Stomach (tissue), 9 donors: ENCODE results near the gene FNBP1L. TPM values are rescaled to one million over a fixed set of nuclear protein-coding genes. Genes with fewer than 3 reads are reported as not detected.

Experiments
- DNase-seq, 2 donors: peaks; one replicate each; pipeline versions ENCODE4 v3.0.0 to v3.0.0-alpha.2; 2013 to 2019
- H3K27ac ChIP-seq, 5 donors: fragments of 200-600 bp in 4 of 5; sonication (generic) in 4 of 5; one replicate each; pipeline ENCODE4 v1.5.1; 2013 to 2019; ENCODE audit warnings: mild to moderate bottlenecking in 1 of 5, moderate library complexity in 1 of 5
- H3K27me3 ChIP-seq, 3 donors: fragments of 200-600 bp; sonication (generic); one replicate each; pipeline ENCODE4 v1.5.1; 2017 to 2019; ENCODE audit warnings: mixed run types in 1 of 3
- H3K36me3 ChIP-seq, 4 donors: fragments of 200-600 bp; sonication (generic); 1 replicate in 3 of 4; 2 replicates in 1 of 4; pipeline ENCODE4 v1.5.1; 2016 to 2019
- H3K4me1 ChIP-seq, 4 donors: fragments of 200-600 bp; sonication (generic); one replicate each; pipeline ENCODE4 v1.5.1; 2016 to 2019
- H3K4me3 ChIP-seq, 4 donors: fragments of 200-600 bp; sonication (generic) in 3 of 4; one replicate each; pipeline ENCODE4 v1.5.1; 2016 to 2019; ENCODE audit warnings: mild to moderate bottlenecking in 1 of 4
- H3K9me3 ChIP-seq, 4 donors: fragments of 200-600 bp; sonication (generic); one replicate each; pipeline ENCODE4 v1.5.1; 2016 to 2019
- EP300 ChIP-seq: sonication (generic); formaldehyde crosslinking; IDR thresholded peaks from one replicate; pipeline ENCODE4 v1.6.1; 2017; ENCODE audit warnings: antibody characterized with exemption
- POLR2A ChIP-seq, 4 donors: fragments of 450-650 bp; IDR thresholded peaks; one replicate each; pipeline ENCODE4 v1.6.1; 2016; ENCODE audit warnings: antibody characterized with exemption in 4 of 4, control low read depth in 2 of 4, mild to moderate bottlenecking in 1 of 4, moderate library complexity in 1 of 4
- POLR2AphosphoS5 ChIP-seq, 3 donors: sonication (generic); formaldehyde crosslinking; IDR thresholded peaks; one replicate each; pipeline ENCODE4 v1.6.1; 2016; ENCODE audit warnings: antibody characterized with exemption in 3 of 3
- WGBS, 5 donors: extraction: QIAGEN DNeasy Blood & Tissue Kit in 3 of 5; methylation state at CpG; one replicate each; pipeline versions ENCODE4 v1.1.5 to v1.1.7; 2013 to 2018; 5-methylcytosine and 5-hydroxymethylcytosine counted together
- intact Hi-C: fragments of 100-400 bp; cut with DNase I; formaldehyde crosslinking; loops from one replicate; pipeline ENCODE4 v1.15.1; 2023; ENCODE audit warnings: low total_unique reads
- polyA plus RNA-seq, 3 donors: library from polyadenylated mRNA; stranded (reverse); fragments of 200-250 nt; gene quantifications; one replicate each; pipeline ENCODE4 v1.2.3, GENCODE V29; 2013
- total RNA-seq, 5 donors: library from RNA; depleted of rRNA; stranded (reverse); fragments of >200 nt; gene quantifications; one replicate each; pipeline versions ENCODE4 v1.1.0 to v1.2.3, GENCODE V29; 2014 to 2016
- TF ChIP-seq, protein P1 (sequence below), 7 experiments: fragments of 450-650 bp in 4 of 7; fragments of 200-600 bp in 3 of 7; sonication (generic) in 3 of 7; IDR thresholded peaks; one replicate each; pipeline ENCODE4 v1.5.1; 2016 to 2019; ENCODE audit warnings: antibody characterized with exemption in 7 of 7, control low read depth in 2 of 7, mild to moderate bottlenecking in 1 of 7
- donor health status: healthy with polysubstance abuse.
- donor health status: Bipolar disorder and iron deficiency.
- donor health status: healthy.

The FNBP1L gene
- total and polyA plus RNA-seq, 8 donors, result 9.2 to 74.0 (median 29.2) TPM

- no peak for DNase-seq
- peaks cover 0 to 12% (median 4%) of the 10 kb centered on the region in 4 donors for H3K4me1 ChIP-seq
- no peaks in the 10 kb centered on the region for H3K36me3 ChIP-seq
- TF ChIP-seq POLR2A (IDR thresholded peaks at IDR 0.05), result no peak
- TF ChIP-seq, protein P1, sequence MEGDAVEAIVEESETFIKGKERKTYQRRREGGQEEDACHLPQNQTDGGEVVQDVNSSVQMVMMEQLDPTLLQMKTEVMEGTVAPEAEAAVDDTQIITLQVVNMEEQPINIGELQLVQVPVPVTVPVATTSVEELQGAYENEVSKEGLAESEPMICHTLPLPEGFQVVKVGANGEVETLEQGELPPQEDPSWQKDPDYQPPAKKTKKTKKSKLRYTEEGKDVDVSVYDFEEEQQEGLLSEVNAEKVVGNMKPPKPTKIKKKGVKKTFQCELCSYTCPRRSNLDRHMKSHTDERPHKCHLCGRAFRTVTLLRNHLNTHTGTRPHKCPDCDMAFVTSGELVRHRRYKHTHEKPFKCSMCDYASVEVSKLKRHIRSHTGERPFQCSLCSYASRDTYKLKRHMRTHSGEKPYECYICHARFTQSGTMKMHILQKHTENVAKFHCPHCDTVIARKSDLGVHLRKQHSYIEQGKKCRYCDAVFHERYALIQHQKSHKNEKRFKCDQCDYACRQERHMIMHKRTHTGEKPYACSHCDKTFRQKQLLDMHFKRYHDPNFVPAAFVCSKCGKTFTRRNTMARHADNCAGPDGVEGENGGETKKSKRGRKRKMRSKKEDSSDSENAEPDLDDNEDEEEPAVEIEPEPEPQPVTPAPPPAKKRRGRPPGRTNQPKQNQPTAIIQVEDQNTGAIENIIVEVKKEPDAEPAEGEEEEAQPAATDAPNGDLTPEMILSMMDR (IDR thresholded peaks at IDR 0.05), result no peak
- TF ChIP-seq POLR2AphosphoS5 (IDR thresholded peaks at IDR 0.05), result no peak
- no peak for TF ChIP-seq EP300
- H3K9me3 ChIP-seq, result no peaks in the 10 kb centered on the region
- no peaks in the 10 kb centered on the region for H3K27me3 ChIP-seq
- no peak overlapping the region for H3K4me3 ChIP-seq
- peak overlapping the region in 1 of 5 donors; percentile 52 for H3K27ac ChIP-seq
- intact Hi-C loops, result no loop called here
Observed at GRCh38 chr1:93490357-93490756, 42.4 kb downstream of the FNBP1L start.

DNA sequence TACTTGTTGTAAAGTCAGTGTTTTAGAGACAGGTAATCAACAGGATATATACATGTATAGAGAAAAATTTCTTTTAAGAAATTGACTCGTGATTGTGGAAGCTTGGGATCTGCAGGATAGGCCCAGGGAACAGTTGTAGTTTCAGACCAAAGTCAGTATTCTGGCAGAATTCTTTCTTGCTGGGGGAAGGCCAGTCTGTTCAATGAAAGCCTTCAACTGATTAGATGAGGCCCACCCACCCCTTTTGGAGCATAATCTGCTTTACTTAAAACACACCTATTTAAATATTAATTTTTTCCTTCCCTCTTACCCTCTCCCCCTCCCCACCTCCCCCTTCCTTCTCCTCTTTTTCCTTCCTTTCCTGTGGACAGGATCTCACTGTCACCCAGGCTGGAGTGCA lies 48.0 kb downstream of the FNBP1L start:
- H3K4me1 ChIP-seq, result no peaks in the 10 kb centered on the region
- no peaks in the 10 kb centered on the region for H3K27me3 ChIP-seq
- 81 to 93% (median 87%) methylated on average over 1 of the region's 1 CpG for WGBS, 5 donors
- no peaks in the 10 kb centered on the region for H3K36me3 ChIP-seq
- no peak overlapping the region for H3K4me3 ChIP-seq
- DNase-seq, result no peak
- no peaks in the 10 kb centered on the region for H3K9me3 ChIP-seq
- intact Hi-C loops, result no loop called here
- no peak overlapping the region for H3K27ac ChIP-seq
- TF ChIP-seq POLR2AphosphoS5 (IDR thresholded peaks at IDR 0.05) (no peak), EP300 (no peak), POLR2A (IDR thresholded peaks at IDR 0.05) (no peak)
- TF ChIP-seq, protein P1 (IDR thresholded peaks at IDR 0.05), result no peak

GRCh38 chr1:93496520-93496919 lies 48.6 kb downstream of the FNBP1L start:
- H3K4me3 ChIP-seq, result no peak overlapping the region
- no peaks in the 10 kb centered on the region for H3K4me1 ChIP-seq
- no peak overlapping the region for H3K27ac ChIP-seq
- WGBS, 5 donors, result 92 to 98% (median 96%) methylated on average over 4 of the region's 4 CpGs
- no peak for DNase-seq
- no peaks in the 10 kb centered on the region for H3K9me3 ChIP-seq
- H3K36me3 ChIP-seq, result peaks cover 0 to 3% (median 0%) of the 10 kb centered on the region in 4 donors
- intact Hi-C loops, result no loop called here
- TF ChIP-seq POLR2AphosphoS5 (IDR thresholded peaks at IDR 0.05), result no peak
- TF ChIP-seq, protein P1 (IDR thresholded peaks at IDR 0.05), result no peak
- no peaks in the 10 kb centered on the region for H3K27me3 ChIP-seq

- no peaks in the 10 kb centered on the region for H3K9me3 ChIP-seq
- 64 to 85% (median 78%) methylated on average over 2 of the region's 2 CpGs for WGBS, 5 donors
- TF ChIP-seq, protein P1 (IDR thresholded peaks at IDR 0.05), result no peak
- TF ChIP-seq POLR2AphosphoS5 (IDR thresholded peaks at IDR 0.05) (no peak), POLR2A (IDR thresholded peaks at IDR 0.05) (no peak), EP300 (no peak)
- no peak overlapping the region for H3K4me3 ChIP-seq
- H3K4me1 ChIP-seq, result peaks cover 0 to 3% (median 0%) of the 10 kb centered on the region in 4 donors
- H3K27me3 ChIP-seq, result no peaks in the 10 kb centered on the region
- intact Hi-C loops, result no loop called here
- no peak overlapping the region for H3K27ac ChIP-seq
- H3K36me3 ChIP-seq, result peaks cover 0 to 4% (median 0%) of the 10 kb centered on the region in 4 donors
- DNase-seq, result no peak
Observed at GRCh38 chr1:93499075-93499474, 51.2 kb downstream of the FNBP1L start.
